HG03064 (cell line): ENCODE results near the gene SP110.

ENCODE experiments used
- ATAC-seq: cut with Tn5 transposase; IDR thresholded peaks from one replicate; pipeline ENCODE4 v1.9.1; 2021; ENCODE audit warnings: low read depth; ENCODE audit not compliant: unreplicated experiment

Gene SP110

DNA sequence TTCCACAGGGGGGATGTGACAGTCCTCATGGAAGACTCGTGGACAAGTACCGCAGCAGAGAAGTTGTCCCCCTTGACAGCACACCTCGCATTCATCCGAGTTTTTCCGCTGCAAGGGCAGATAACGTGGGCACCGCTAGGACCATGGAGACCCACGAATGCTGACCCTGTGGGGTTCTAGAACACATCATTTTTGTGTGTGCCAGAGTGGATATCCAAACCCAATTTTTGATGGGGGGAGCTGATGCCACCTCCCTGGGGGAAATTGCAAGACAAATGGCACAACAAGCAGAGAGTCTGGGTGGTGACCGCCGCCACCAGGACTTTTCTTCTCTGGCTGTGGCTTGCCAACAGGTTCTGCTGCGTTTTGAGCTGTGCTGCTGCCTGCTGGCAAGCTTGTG is 46.9 kb downstream of the SP110 start:
- no peak for ATAC-seq

DNA sequence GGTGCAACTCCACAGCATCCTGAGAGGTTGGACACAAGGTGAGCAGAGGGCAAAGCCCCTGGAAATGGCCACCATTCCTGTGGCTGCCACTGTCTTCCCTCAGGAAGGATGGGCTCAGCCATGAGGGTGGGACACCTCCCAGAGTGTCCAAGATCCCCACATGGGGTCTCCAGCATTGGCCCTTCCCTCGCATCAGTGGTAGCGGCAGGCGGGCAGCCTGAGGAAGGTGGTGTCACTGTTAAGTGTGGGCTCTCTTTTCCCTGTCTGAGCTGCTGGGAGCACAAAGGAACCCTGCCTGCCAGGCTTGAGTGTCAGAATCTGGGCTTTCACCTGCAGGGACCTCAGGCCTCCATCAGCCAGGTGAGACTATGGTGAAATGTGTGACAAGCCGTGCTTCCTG is 47.6 kb downstream of the SP110 start:
- no peak for ATAC-seq

DNA sequence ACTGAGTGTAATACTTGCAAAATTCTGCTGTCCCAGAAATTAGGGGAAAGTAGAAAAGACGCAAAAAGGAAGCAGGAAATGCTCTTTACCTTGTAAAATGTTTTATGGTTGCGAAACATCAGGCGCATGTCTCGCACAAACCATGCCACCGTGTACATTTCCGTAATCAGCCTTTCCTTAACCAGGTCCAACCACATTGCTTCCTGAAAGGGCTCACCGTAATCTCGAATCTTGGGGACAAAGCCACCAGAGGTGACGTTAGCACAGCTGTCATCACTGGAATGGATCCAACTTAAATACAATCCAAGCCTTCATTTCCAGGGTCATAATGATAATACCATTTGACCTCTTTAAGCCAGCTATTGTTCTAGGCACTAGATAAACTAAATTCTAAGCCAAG is 49.3 kb downstream of the SP110 start:
- ATAC-seq = no peak

GRCh38 chr2:230166557-230167170 is 53.1 kb downstream of the SP110 start:
- ATAC-seq = no peak

- ATAC-seq = no peak
Observed at GRCh38 chr2:230164139-230164538, 55.6 kb downstream of the SP110 start.

DNA sequence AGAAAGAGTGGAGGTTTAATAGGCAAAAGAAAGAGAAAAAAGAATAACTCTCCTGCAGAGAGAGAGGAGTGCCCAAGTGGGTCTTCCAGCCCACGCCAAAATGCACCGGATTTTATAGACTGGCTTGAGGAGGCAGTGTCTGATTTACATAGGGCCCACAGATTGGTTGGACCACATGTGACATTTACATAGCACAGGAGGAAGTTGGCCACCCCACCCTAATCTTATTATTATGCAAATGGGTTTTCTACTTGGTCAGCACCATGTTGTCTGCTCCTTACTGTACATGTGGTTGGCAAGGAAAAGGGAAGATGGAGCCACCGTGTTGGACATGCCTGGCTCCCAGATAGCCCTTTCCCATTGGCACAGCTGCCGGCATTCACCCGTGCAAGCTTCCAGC is 56.8 kb downstream of the SP110 start:
- no peak for ATAC-seq

- no peak for ATAC-seq
Observed at GRCh38 chr2:230161184-230161583, 58.6 kb downstream of the SP110 start.

DNA sequence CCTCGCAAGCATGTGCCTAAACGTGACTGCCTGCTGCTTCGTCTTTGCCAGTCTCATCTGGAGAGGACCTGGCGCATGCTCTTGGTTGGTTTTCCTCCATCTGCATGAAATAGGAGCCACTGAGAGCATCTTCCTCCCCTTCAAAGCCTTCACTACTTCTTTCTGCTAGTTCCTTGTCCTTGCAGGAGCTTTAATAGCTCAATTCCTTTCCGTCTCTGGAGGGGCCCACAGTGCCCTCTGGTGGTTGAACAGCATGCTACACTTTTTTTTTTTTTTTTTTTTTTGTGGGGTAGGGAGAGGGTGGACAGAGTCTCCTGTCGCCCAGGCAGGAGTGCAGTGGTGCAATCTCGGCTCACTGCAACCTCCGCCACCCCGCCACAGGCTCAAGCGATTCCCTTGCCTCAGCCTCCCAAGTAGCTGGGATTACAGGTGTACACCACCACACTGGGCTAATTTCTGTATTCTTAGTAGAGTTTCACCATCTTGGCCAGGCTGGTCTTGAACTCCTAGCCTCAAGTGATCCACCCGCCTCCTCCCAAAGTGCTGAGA is 59.6 kb downstream of the SP110 start:
- ATAC-seq = no peak

- ATAC-seq = no peak
Observed at GRCh38 chr2:230158468-230158867, 61.3 kb downstream of the SP110 start.

GRCh38 chr2:230156782-230157699 is 62.7 kb downstream of the SP110 start:
- no peak for ATAC-seq

GRCh38 chr2:230155359-230155758 is 64.4 kb downstream of the SP110 start:
- no peak for ATAC-seq

DNA sequence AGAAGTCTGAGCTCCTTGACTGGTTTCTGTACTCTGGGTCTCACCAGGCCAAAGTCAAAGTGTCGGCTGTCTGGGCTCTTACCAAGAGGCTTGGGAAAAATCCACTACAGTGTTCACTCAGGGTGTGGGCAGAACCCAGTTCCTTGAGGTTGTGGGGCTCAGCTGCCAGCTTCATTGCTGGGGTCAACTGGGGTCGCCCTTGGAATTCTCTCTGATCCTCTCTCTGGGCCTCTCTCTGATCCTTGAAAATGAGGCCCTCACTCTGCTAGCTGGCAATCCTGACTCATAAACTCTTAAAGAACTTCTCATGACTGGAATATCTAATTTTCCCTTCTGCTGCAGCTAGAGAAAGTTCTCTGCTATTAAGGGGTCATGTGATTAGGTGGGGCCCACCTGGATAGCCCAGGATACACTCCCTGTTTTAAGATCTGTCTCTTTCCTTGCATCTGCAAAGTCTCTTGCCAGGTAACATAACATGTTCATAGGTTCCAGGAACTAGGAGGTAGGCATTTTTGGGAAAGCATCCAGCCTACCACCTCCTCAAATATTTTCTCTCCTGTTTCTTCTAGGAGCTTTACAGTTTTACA is 66.3 kb downstream of the SP110 start:
- ATAC-seq = no peak

DNA sequence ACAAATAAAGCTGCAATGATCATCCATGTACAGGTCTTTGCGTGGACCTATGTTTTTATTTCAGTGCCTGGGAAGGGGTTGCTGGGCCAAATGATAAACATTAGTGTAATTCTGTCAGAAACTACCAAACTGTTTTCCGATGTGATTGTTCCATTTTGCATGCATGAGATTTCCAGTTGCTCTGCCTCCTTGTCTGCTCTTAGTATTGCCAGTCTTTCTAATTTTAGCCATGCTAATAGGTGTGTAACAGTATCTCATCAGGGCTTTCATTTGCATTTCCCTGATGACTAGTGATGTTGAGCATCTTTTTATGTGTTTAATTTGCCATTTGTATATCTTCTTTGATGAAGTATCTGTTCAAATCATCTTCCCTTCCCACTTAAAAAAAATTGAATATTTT is 67.5 kb downstream of the SP110 start:
- ATAC-seq = no peak

DNA sequence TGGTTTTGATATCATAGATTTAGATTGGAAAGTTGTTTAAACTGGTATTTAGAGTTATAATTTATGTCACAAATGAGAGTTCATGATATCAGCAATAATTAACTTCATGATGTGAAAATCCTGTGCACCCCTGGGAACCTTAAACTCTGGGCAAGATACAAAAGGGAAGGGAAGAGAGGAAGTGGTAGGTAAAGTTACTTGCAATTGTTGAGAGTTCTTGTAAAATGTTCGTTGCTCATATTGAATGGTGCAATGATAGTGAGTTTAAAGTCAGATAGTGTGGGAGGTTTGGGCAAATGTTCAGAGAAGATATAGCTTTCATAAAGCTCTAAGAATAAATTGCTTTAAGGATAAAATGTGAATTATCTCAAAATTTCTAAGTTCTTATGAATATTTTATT is 75.4 kb downstream of the SP110 start:
- no peak for ATAC-seq

- ATAC-seq = no peak
Observed at GRCh38 chr2:230140667-230141066, 79.1 kb downstream of the SP110 start.

GRCh38 chr2:230137902-230138539 is 81.8 kb downstream of the SP110 start:
- ATAC-seq = no peak

DNA sequence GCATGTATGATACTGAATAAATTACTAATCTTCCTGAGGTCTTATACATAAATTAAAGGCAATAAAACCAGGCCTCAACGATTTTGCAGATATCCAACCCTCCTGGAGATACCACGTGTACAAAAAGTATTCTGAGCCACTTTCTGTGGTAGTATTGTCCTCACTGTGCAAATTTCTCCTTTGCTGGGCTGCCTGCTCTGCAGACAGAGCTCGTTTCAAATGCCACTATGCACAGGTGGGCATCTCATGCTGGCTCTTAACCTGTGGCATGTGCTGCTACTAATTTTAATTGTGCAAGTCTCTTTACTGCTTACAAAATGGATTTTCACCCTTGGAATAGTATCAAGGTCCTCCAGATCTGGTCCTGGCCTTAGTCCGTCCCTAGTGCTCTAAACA is 84.7 kb downstream of the SP110 start:
- no peak for ATAC-seq

GRCh38 chr2:230134496-230135129 is 85.2 kb downstream of the SP110 start:
- no peak for ATAC-seq

- ATAC-seq = no peak
Observed at GRCh38 chr2:230131366-230131765, 88.4 kb downstream of the SP110 start.

GRCh38 chr2:230130668-230131364 is 89.0 kb downstream of the SP110 start:
- ATAC-seq = no peak
